Measurements from ENCODE around the gene TUBB.
"Not testable (repeated sequence)": the region's sequence is repeated elsewhere in the genome, so short reads cannot be mapped to it uniquely, and the experiment has no call there.

TUBB gene

GRCh38 chr6:30759575-30760239, 39.6 kb downstream of the TUBB start:
- no peak for DNase-seq (ENCODE audit: low read depth in 2 of 2)

GRCh38 chr6:30760549-30760948, 40.4 kb downstream of the TUBB start:
- DNase-seq (ENCODE audit: low read depth in 2 of 2) = no peak

- no peak for DNase-seq (ENCODE audit: low read depth in 2 of 2)
These were observed 41.8 kb downstream of the TUBB start for GRCh38 chr6:30761791-30762429.

- DNase-seq (ENCODE audit: low read depth in 2 of 2) = no peak
These were observed 43.0 kb downstream of the TUBB start for GRCh38 chr6:30763155-30763617.

- DNase-seq (ENCODE audit: low read depth in 2 of 2) = no peak
These were observed 43.7 kb downstream of the TUBB start for GRCh38 chr6:30763618-30764489.

- DNase-seq (ENCODE audit: low read depth in 2 of 2) = not testable (repeated sequence)
These were observed 44.4 kb downstream of the TUBB start for GRCh38 chr6:30764490-30765043.

GRCh38 chr6:30765495-30765894, 45.3 kb downstream of the TUBB start:
- DNase-seq (ENCODE audit: low read depth in 2 of 2) = not testable (repeated sequence)

- DNase-seq (ENCODE audit: low read depth in 2 of 2) = no peak
These were observed 46.5 kb downstream of the TUBB start for GRCh38 chr6:30766461-30767157.

- no peak for DNase-seq (ENCODE audit: low read depth in 2 of 2)
These were observed 47.2 kb downstream of the TUBB start for GRCh38 chr6:30767158-30767943.

- DNase-seq (ENCODE audit: low read depth in 2 of 2) = no peak
These were observed 47.8 kb downstream of the TUBB start for GRCh38 chr6:30767944-30768301.

- DNase-seq (ENCODE audit: low read depth in 2 of 2) = no peak
These were observed 48.5 kb downstream of the TUBB start for GRCh38 chr6:30768634-30769087.

GRCh38 chr6:30769088-30769852, 49.1 kb downstream of the TUBB start:
- peak; percentile 73 to 82 for DNase-seq (ENCODE audit: low read depth in 2 of 2)

GRCh38 chr6:30769853-30770524, 49.8 kb downstream of the TUBB start:
- DNase-seq (ENCODE audit: low read depth in 2 of 2) = no peak

GRCh38 chr6:30770592-30770991, 50.4 kb downstream of the TUBB start:
- no peak for DNase-seq (ENCODE audit: low read depth in 2 of 2)

GRCh38 chr6:30774701-30775100, 54.5 kb downstream of the TUBB start:
- DNase-seq (ENCODE audit: low read depth in 2 of 2) = no peak

Data from stimulated activated CD4-positive, alpha-beta T cell treated with anti-CD3 and anti-CD28 coated beads, Interleukin-15, amount 100 ng/mL, for 48 hours (primary cell).